ENCODE measurements around the gene SLC35G3. TPM values are rescaled to one million over a fixed set of nuclear protein-coding genes. Genes with fewer than 3 reads are reported as not detected.
"Not testable (repeated sequence)": the region's sequence is repeated elsewhere in the genome, so short reads cannot be mapped to it uniquely, and the experiment has no call there.

Gene SLC35G3
- total and polyA plus RNA-seq, 8 donors = 0.12 TPM; not detected in 7

DNA sequence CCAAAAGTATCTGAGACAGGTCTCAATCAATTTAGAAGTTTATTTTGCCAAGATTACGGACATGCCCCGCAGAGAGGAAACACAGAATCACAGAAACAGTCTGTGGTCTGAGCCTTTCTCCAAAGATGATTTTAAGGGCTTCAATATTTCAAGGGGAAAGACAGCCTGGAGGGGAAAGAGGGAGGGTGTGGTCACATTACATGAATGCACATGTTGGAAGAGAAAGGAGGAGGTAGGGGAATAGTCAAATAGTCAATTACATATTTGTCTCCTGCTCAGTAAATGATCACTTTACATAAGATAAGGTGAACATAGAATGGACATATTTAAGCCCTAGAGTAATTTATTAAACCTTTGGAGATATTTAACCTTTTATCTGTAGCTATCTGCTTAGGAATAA lies 34.3 kb downstream of the SLC35G3 start:
- intact Hi-C loops (cut with DNase I; ENCODE audit: low total_unique reads) = no loop called here
- WGBS, 5 donors = 58 to 73% (median 66%) methylated on average over 2 of the region's 2 CpGs
- peaks cover 0 to 9% (median 6%) of the 10 kb centered on the region in 3 donors for H3K27me3 ChIP-seq

DNA sequence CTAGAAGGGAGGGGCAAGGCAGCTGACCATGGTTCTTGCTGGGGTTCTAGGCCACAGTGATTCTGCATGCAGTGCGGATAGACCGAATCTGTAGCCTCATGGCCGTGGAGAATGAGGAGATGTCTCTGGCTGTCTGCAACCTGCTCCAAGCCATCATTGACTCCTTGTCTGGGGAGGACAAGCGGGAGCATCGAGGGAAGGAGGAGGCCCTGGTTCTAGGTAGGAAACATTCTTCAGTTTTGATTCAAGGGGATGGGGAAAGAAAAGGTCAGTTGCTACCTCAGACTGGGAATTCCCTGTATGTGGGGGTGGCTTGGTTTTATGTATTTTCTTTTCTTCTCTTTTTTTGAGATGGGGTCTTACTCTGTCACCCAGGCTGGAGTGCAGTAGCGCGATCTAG lies 38.9 kb downstream of the SLC35G3 start:
- no peaks in the 10 kb centered on the region for H3K4me1 ChIP-seq
- 92 to 96% (median 93%) methylated on average over 7 of the region's 7 CpGs for WGBS, 5 donors
- no peaks in the 10 kb centered on the region for H3K9me3 ChIP-seq
- peaks cover 0 to 4% (median 0%) of the 10 kb centered on the region in 3 donors for H3K27me3 ChIP-seq
- H3K36me3 ChIP-seq = no peaks in the 10 kb centered on the region
- TF ChIP-seq POLR2A (IDR thresholded peaks at IDR 0.05) (no peak), POLR2AphosphoS5 (IDR thresholded peaks at IDR 0.05) (no peak), CTCF (IDR thresholded peaks at IDR 0.05) (no peak), EP300 (IDR thresholded peaks at IDR 0.05) (no peak)
- DNase-seq = no peak
- no peak overlapping the region for H3K4me3 ChIP-seq
- intact Hi-C loops (cut with DNase I; ENCODE audit: low total_unique reads) = no loop called here
- H3K27ac ChIP-seq = no peak overlapping the region

More for the DNA sequence above, 34.3 kb downstream of the SLC35G3 start:
- TF ChIP-seq POLR2A (IDR thresholded peaks at IDR 0.05) (no peak), POLR2AphosphoS5 (IDR thresholded peaks at IDR 0.05) (no peak), EP300 (IDR thresholded peaks at IDR 0.05) (no peak), CTCF (IDR thresholded peaks at IDR 0.05) (no peak)
- Histone ChIP-seq H3K9me3 (no peaks in the 10 kb centered on the region), H3K27ac (no peak overlapping the region), H3K4me1 (no peaks in the 10 kb centered on the region), H3K36me3 (no peaks in the 10 kb centered on the region), H3K4me3 (no peak overlapping the region)
- DNase-seq = no peak

- no peaks in the 10 kb centered on the region for H3K4me1 ChIP-seq
- TF ChIP-seq POLR2A (IDR thresholded peaks at IDR 0.05) (no peak), POLR2AphosphoS5 (IDR thresholded peaks at IDR 0.05) (no peak), EP300 (IDR thresholded peaks at IDR 0.05) (no peak), CTCF (IDR thresholded peaks at IDR 0.05) (no peak)
- no peak overlapping the region for H3K4me3 ChIP-seq
- H3K27me3 ChIP-seq = peaks cover 0 to 4% (median 0%) of the 10 kb centered on the region in 3 donors
- 87 to 92% (median 89%) methylated on average over 13 of the region's 13 CpGs for WGBS, 5 donors
- H3K9me3 ChIP-seq = no peaks in the 10 kb centered on the region
- DNase-seq = no peak
- no peak overlapping the region for H3K27ac ChIP-seq
- no peaks in the 10 kb centered on the region for H3K36me3 ChIP-seq
- intact Hi-C loops (cut with DNase I; ENCODE audit: low total_unique reads) = no loop called here
Measured at GRCh38 chr17:35154196-35155165, 39.7 kb downstream of the SLC35G3 start.

DNA sequence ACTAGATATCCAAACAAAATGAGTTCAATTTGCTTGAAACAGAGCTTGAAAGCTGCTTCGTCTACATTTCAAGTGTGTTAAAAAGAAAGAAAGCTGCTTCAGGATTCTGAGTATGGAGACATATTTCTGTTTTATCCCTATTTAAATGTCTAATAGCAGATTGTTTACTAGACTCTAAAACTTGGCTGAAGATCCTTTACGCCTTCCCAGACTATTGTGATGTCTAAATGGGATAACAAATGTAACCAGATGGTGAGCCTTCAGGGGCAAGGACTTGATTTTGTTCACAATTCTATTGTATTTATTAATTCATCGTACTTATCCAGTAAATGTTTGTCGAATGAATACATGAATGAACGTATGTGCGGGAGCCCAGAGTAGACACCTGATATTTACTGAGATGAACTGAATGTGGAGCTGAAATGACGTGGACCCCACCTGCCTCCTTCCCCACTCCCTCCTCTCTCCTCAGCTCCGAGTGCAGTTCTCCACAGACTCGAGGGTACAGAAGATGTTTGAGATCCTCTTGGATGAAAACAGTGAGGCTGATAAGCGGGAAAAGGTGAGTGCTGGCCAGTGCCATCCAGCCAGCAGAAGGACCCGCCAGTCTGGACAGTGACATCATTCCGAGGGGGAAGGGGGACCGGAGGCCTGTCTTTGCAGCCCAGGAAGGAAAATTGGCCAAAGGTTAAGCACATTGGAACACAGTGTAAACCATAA lies 41.6 kb downstream of the SLC35G3 start:
- no peak for DNase-seq
- peaks cover 0 to 9% (median 0%) of the 10 kb centered on the region in 3 donors for H3K27me3 ChIP-seq
- no peaks in the 10 kb centered on the region for H3K36me3 ChIP-seq
- TF ChIP-seq EP300 (IDR thresholded peaks at IDR 0.05) (no peak), POLR2A (IDR thresholded peaks at IDR 0.05) (no peak), POLR2AphosphoS5 (IDR thresholded peaks at IDR 0.05) (no peak), CTCF (IDR thresholded peaks at IDR 0.05) (no peak)
- 52 to 61% (median 55%) methylated on average over 13 of the region's 13 CpGs for WGBS, 5 donors
- H3K27ac ChIP-seq = no peak overlapping the region
- H3K4me3 ChIP-seq = no peak overlapping the region
- H3K9me3 ChIP-seq = no peaks in the 10 kb centered on the region
- intact Hi-C loops (cut with DNase I; ENCODE audit: low total_unique reads) = no loop called here
- no peaks in the 10 kb centered on the region for H3K4me1 ChIP-seq

DNA sequence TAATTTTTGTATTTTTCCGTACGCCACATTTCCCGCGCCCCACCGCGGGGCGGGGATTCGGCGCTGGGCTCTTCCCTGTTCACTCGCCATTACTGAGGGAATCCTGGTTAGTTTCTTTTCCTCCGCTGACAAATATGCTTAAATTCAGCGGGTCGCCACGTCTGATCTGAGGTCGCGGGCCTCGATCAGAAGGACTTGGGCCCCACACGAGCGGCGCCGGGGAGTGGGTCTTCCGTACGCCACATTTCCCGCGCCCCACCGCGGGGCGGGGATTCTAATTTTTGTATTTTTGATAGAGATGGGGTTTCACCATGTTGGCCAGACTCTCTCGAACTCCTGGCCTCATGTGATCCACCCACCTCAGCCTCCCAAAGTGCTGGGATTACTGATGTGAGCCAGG lies 43.1 kb downstream of the SLC35G3 start:
- H3K27me3 ChIP-seq = peaks cover 0 to 13% (median 0%) of the 10 kb centered on the region in 3 donors
- H3K27ac ChIP-seq; intact Hi-C loops (cut with DNase I; ENCODE audit: low total_unique reads); H3K36me3 ChIP-seq; H3K4me1 ChIP-seq; DNase-seq; H3K4me3 ChIP-seq; H3K9me3 ChIP-seq: not testable (repeated sequence)
- WGBS, 5 donors = 89 to 92% (median 91%) methylated on average over 29 of the region's 29 CpGs

Measured in stomach (tissue), 9 donors.